Tibial nerve (tissue), 3 donors: ENCODE measurements around the gene RTN4.

Experiments
- POLR2A ChIP-seq, 2 donors: fragments of 450-650 bp; IDR thresholded peaks; one replicate each; pipeline ENCODE4 v1.6.1; 2017; ENCODE audit warnings: antibody characterized with exemption in 2 of 2, mild to moderate bottlenecking in 2 of 2, moderate library complexity in 2 of 2
- TF ChIP-seq, protein P1 (sequence below), 5 experiments: fragments of 200-600 bp in 3 of 5; fragments of 450-650 bp in 2 of 5; sonication (generic) in 3 of 5; IDR thresholded peaks; one replicate each; pipeline ENCODE4 v1.5.1; 2016 to 2019; ENCODE audit warnings: antibody characterized with exemption in 5 of 5, mild to moderate bottlenecking in 3 of 5, moderate library complexity in 2 of 5

- TF ChIP-seq, protein P1, sequence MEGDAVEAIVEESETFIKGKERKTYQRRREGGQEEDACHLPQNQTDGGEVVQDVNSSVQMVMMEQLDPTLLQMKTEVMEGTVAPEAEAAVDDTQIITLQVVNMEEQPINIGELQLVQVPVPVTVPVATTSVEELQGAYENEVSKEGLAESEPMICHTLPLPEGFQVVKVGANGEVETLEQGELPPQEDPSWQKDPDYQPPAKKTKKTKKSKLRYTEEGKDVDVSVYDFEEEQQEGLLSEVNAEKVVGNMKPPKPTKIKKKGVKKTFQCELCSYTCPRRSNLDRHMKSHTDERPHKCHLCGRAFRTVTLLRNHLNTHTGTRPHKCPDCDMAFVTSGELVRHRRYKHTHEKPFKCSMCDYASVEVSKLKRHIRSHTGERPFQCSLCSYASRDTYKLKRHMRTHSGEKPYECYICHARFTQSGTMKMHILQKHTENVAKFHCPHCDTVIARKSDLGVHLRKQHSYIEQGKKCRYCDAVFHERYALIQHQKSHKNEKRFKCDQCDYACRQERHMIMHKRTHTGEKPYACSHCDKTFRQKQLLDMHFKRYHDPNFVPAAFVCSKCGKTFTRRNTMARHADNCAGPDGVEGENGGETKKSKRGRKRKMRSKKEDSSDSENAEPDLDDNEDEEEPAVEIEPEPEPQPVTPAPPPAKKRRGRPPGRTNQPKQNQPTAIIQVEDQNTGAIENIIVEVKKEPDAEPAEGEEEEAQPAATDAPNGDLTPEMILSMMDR (IDR thresholded peaks at IDR 0.05) = no peak
- no peak for TF ChIP-seq POLR2A (IDR thresholded peaks at IDR 0.05)
Measured at GRCh38 chr2:55047677-55048299, 2.5 kb downstream of the RTN4 start.
